Measurements from ENCODE around the gene TNFAIP2. TPM values are rescaled to one million over a fixed set of nuclear protein-coding genes. Genes with fewer than 3 reads are reported as not detected.
A peak's percentile ranks its signal among the peaks of the same experiment; 100 is the strongest.

TNFAIP2 gene, protein sequence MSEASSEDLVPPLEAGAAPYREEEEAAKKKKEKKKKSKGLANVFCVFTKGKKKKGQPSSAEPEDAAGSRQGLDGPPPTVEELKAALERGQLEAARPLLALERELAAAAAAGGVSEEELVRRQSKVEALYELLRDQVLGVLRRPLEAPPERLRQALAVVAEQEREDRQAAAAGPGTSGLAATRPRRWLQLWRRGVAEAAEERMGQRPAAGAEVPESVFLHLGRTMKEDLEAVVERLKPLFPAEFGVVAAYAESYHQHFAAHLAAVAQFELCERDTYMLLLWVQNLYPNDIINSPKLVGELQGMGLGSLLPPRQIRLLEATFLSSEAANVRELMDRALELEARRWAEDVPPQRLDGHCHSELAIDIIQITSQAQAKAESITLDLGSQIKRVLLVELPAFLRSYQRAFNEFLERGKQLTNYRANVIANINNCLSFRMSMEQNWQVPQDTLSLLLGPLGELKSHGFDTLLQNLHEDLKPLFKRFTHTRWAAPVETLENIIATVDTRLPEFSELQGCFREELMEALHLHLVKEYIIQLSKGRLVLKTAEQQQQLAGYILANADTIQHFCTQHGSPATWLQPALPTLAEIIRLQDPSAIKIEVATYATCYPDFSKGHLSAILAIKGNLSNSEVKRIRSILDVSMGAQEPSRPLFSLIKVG
- total RNA-seq, result not detected

DNA sequence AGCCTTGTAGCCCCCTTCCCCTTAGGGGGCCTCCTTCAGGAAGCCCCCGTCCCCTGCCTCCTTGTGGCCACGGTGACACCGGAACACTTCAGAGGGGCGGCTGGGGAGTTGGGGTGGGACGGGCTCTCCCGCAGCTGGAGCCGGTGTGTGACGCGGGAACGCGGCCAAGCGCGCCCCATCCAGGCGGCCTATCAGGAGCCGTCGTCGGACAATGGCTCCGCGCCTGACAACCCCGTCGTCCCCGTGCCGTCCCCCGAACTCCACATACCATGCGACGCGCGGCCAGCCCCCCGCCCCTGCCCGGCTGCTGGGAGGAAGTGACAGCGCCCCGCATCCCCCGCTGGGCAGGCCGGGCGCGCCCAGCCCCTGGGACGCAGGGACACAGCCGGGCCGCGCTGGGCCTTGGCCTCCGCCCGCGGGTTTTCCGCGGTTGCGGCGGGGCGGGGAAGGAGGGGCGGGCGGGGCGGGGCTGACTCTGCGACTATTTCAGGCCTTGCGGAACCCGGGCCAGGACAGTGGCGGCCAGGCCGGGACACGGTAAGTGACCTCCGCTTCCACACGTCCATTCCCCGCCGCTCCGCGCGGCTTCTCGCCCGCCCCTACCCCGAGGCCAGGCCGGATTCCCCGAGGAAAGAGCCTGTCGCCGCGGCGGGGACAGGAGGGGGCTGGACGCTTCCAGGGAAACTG, at the start of gene TNFAIP2:
TNFAIP2 (plus strand) TSS at position 515 of the 687 bp plus-strand sequence. CDS start 2,997 bp downstream, outside the sequence.
- DNase-seq, result no peak

- DNase-seq, result no peak
Observed at GRCh38 chr14:103073876-103074728, 49.2 kb upstream of the TNFAIP2 start.

GRCh38 chr14:103074729-103075367, 48.4 kb upstream of the TNFAIP2 start:
- DNase-seq, result no peak

DNA sequence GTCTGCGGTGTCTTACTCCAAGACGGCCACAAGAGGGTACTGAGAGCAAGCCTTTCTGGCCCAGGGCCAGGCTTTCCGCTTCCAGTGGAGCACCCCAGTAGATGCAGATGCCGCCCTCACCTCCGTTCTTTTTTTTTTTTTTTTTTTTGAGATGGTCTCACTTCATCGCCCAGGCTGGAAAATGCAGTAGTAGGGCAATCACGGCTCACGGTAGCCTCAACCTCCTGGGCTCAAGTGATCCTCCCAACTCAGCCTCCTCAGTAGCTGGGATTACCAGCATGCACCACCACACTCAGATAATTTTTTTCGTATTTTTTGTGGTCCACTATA, 44.9 kb upstream of the TNFAIP2 start:
- DNase-seq, result peak; percentile 67

DNA sequence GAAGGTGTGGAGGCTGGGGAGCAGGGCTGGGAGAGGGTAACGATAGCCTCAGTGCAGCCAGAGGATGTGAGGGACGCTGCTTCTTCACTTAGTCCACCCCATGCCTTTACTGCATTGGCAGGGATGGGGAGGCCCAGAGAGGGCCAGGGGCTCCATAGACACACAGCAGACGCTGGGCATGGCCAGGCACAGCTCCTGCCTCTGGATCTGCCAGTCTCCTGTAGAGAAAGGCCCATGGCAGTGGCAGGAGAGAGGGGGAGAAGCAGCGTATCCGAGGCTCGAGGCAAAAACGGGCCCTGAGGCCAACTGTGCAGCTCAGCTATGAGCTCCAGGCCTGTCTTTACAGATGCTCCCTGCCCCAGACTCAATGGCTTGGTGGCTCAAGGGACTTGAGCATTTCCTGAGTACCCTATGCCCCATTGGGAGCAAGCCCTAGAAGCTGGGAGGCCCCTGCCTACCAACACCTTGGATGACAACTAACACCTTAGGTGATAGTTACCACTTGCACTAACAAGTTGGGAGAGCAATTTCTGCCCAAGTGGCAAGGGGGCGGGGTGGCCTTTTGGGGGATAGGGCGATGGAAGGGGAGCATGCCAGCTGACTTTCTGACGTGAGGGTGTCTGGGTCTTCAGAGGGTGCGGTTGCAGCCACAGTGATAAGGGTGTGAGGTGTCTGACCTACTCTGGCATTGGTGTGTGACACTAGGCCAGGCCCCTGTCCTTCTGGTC, 44.2 kb upstream of the TNFAIP2 start:
- no peak for DNase-seq

DNA sequence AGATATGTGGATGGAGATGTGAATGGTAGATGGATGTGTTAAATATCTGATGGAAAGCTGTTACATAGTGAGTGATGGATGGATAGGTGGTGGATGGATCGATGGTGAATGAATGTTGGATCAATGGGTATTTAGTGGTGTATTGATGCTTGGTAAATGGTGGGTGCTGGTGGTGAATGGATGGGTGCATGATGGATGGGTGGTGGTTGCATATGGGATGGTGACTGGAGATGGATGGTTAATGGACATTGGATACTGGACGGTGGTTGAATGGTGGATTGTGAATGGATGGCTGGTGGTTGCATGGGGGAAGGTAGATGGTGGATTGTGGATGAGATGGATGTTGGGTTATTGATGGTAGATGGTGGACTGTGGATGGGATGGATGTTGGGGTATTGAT, 41.3 kb upstream of the TNFAIP2 start:
- no peak for DNase-seq

- no peak for DNase-seq
Observed at GRCh38 chr14:103084021-103084919, 39.0 kb upstream of the TNFAIP2 start, which contains the start of gene LBHD2. LBHD2 (plus strand) TSS chr14:103084210; CDS start chr14:103086013, 1,803 bp downstream.

DNA sequence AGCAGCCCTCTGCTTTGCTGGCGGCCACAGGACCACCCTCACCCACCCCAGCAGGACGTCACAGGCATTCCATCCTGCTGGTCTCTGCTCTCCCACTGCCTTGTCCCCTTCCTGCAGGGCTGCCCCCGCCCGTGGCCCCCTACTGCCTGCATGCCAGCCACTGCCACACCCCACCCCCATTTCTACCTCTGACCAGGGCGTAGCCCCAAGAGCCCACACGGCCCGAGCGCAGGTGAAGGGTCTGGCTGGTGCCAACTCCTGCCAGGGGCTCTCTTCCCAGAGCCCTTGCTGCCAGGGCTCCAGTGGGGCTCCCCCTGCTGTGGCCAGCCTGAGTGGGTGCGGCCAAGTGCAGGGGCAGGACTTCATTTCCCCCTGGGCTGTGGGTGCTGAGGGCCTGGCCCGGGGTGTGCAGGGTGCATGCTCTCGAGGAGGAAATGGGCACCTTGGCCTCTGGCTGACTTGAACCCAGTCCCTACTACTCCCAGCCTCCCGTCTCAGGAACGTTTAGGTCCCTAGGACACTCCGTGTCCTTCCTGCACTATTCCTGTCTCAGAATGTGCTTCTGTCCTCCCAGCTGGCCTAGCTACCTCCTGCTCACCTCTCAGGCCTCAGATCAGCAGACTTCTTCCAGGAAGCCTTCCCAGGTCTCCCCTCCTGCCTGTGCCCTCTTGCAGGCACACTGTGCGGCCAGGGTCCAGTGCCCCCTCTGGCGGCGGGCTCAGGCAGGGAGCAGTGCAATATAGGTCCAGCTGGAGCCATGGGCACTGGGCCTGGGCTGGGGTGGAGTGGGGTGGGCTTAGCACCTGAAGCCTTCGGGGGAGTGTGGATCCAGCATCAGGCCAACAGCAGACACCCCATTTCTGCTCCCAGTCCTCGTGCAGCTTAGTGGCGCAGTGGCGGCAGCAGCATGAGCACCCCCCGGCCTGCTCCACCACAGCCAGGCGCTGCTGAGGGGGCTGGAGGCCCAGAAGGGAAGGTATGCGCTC, 37.9 kb upstream of the TNFAIP2 start:
- no peak for DNase-seq

- DNase-seq, result no peak
Observed at GRCh38 chr14:103086771-103087342, 36.4 kb upstream of the TNFAIP2 start.

DNA sequence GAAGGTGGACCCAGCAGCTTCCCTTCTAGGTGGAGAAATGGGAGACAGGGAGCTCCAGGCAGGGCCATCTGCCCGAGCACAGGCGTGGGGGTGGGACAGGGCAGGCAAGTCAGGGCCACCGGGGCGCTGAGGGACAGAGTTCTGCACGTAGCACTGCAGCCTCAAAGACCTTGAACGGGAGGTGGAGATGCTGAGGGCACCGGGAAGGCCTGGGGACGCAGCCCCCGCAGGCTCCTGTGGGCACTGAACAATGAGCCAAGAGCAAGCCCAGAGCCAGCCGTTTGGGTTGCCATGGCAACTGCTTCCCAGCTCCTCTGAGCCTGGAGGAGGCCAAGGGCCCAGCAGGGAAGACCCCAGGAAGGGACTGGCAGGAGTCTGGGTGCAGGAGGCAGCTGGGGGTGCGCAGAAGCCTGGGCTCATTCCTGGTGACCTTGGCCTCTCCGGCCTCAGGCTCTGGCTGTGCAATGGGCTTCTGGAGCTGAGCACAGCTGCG, 35.9 kb upstream of the TNFAIP2 start:
- no peak for DNase-seq

DNA sequence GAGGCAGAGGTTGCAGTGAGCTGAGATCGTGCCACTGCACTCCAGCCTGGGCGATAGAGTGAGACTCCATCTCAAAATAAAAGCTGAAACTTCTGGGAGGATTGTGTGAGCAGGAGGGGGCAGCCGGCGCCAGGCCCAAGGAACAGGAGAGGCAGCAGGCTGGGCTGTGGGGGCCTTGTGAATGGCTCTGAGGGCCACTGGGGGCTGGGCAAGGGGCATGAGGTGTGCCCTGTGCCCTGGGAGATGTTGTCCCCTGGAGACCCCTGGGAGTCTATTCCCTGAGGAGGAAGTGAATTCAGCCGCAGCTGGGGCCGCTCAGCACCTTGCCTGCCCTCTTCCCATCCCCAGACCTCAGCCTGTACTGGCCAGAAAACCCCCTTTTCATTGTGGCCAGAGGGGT, 34.3 kb upstream of the TNFAIP2 start:
- DNase-seq, result no peak

- no peak for DNase-seq
Observed at GRCh38 chr14:103089386-103090335, 33.6 kb upstream of the TNFAIP2 start.

- DNase-seq, result no peak
Observed at GRCh38 chr14:103090481-103091020, 32.7 kb upstream of the TNFAIP2 start.

- peak; percentile 65 for DNase-seq
Observed at GRCh38 chr14:103091041-103091882, 32.0 kb upstream of the TNFAIP2 start.

DNA sequence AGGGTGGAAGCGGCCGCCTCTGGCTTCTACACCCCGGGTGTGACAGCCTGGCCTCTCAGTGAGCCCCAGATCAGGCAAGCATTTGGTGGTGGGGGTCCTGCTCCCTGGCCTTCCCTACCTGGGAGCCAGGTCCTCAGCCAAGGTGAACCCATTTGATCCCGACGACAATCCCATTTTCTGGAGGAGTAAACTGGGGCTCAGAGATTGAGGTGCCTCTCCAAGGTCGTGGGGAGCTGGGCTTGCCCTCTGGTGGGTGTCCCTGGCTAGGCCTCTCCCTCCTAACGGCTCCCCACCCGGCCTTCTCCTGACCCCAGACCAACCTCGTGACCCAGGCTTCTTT, 31.4 kb upstream of the TNFAIP2 start:
- DNase-seq, result no peak

DNA sequence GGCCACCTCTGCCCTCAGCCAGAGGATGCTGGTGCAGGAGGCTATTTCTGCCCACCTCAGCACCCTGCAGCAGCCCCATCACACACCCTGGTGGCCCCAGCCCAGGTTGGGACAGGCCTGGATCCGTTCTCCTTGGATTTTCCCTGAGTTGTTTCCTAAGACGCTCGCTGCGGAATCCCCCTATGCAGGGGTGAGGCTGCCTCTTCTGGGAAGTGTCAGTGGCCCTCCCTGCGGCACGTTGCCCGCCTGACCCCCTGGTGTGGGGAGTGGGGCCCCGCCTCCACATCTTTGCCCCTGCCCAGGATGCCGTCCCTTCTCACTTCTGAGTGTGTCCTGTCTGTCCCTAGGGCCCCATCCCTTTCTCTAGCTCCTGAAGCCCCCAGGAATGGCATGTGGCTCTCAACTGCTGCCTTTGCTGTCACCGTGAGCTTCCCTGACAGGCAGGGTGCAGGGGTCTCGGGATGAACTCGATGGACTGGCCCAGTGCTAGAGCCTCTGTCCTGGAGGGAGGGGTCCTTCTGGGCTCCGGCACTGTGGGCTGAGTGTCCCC, 29.3 kb upstream of the TNFAIP2 start:
- no peak for DNase-seq

All from effector CD4-positive, alpha-beta T cell (primary cell).